ENCODE measurements around the gene AKR1C4.

AKR1C4 gene

DNA sequence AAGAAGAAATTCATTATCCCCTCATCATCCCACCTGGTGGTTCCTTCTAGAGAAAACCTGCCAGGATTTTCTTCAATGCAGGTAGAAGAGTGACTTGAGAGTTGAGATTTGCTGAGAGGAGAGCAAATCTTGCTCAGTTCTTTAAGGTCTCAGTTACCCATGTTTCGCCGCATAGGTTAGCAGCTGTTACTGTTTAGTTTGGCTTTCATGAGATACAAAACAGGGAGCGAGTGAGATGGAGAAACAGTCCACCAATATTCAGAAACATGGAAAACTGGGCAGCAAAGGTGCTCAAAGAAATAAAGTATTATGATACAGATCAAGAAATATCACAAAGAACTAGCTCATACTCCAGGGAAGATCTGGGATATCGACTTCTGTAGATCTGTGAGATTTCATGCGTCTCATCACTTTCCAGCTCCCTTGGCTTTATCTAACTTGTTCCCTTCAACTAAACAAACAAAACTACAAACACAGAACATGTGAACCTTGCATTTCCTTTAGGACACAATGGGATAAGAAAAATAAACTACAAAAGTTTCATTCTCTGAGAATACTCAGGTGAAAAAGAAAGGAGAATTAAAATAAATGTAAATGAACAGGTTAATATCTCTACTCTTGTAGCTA is 63.4 kb downstream of the AKR1C4 start:
- TF ChIP-seq, protein P1, sequence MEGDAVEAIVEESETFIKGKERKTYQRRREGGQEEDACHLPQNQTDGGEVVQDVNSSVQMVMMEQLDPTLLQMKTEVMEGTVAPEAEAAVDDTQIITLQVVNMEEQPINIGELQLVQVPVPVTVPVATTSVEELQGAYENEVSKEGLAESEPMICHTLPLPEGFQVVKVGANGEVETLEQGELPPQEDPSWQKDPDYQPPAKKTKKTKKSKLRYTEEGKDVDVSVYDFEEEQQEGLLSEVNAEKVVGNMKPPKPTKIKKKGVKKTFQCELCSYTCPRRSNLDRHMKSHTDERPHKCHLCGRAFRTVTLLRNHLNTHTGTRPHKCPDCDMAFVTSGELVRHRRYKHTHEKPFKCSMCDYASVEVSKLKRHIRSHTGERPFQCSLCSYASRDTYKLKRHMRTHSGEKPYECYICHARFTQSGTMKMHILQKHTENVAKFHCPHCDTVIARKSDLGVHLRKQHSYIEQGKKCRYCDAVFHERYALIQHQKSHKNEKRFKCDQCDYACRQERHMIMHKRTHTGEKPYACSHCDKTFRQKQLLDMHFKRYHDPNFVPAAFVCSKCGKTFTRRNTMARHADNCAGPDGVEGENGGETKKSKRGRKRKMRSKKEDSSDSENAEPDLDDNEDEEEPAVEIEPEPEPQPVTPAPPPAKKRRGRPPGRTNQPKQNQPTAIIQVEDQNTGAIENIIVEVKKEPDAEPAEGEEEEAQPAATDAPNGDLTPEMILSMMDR (IDR thresholded peaks at IDR 0.05; ENCODE audit: unreplicated experiment in 3 of 3), result no peak
- no peak overlapping the region for H3K27ac Mint-ChIP-seq
- H3K4me1 Mint-ChIP-seq, result no peaks in the 10 kb centered on the region
- no peaks in the 10 kb centered on the region for H3K36me3 Mint-ChIP-seq (ENCODE audit: low read depth)
- H3K9me3 Mint-ChIP-seq, result peaks cover 20% of the 10 kb centered on the region
- H3K27me3 Mint-ChIP-seq (ENCODE audit: low read depth), result peaks cover 7% of the 10 kb centered on the region
- no peak overlapping the region for H3K4me3 Mint-ChIP-seq

DNA sequence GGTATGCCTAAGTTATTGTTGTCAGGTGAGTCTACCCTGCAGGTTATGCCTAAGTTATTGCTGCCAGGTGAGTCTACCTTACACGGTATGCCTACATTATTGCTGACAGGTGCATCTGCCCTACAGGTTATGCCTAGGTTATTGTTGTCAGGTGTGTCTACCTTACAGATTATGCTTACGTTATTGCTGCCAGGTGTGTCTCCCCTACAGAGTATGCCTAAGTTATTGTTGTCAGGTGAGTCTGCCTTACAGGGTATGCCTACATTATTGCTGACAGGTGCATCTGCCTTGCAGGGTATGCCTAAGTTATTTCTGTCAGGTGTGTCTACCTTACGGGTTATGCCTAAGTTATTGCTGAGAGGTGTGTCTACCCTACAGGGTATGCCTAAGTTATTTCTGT is 64.2 kb downstream of the AKR1C4 start:
- Mint-ChIP-seq H3K27ac (no peak overlapping the region), H3K9me3 (peaks cover 26% of the 10 kb centered on the region), H3K36me3 (ENCODE audit: low read depth) (peaks cover 3% of the 10 kb centered on the region), H3K27me3 (ENCODE audit: low read depth) (peaks cover 7% of the 10 kb centered on the region), H3K4me3 (no peak overlapping the region), H3K4me1 (no peaks in the 10 kb centered on the region)
- TF ChIP-seq, protein P1 (IDR thresholded peaks at IDR 0.05; ENCODE audit: unreplicated experiment in 3 of 3), result no peak

DNA sequence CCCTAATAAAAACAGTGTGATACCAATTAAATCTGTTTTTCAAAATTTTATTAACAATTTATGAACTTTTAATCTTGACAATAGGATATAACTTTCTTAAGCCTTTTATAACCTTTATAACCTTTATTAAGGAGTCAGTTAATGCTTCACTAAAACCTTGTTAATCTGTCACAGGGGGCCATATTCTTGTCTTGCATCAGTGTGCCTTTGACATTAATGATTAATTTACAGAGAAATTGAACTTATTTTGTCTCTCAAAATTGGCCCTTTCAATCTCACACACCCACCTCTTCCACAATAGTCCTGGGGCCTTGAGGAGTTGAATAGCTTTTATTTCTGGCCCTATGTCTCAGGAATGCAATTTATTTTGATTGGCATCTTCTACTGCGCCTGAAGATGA is 68.5 kb downstream of the AKR1C4 start:
- no peaks in the 10 kb centered on the region for H3K4me1 Mint-ChIP-seq
- H3K27me3 Mint-ChIP-seq (ENCODE audit: low read depth), result no peaks in the 10 kb centered on the region
- no peak overlapping the region for H3K4me3 Mint-ChIP-seq
- TF ChIP-seq, protein P1 (IDR thresholded peaks at IDR 0.05; ENCODE audit: unreplicated experiment in 3 of 3), result no peak
- peaks cover 36% of the 10 kb centered on the region for H3K9me3 Mint-ChIP-seq
- peaks cover 7% of the 10 kb centered on the region for H3K36me3 Mint-ChIP-seq (ENCODE audit: low read depth)
- H3K27ac Mint-ChIP-seq, result peak overlapping the region in 1 of 3 experiments; percentile 79

DNA sequence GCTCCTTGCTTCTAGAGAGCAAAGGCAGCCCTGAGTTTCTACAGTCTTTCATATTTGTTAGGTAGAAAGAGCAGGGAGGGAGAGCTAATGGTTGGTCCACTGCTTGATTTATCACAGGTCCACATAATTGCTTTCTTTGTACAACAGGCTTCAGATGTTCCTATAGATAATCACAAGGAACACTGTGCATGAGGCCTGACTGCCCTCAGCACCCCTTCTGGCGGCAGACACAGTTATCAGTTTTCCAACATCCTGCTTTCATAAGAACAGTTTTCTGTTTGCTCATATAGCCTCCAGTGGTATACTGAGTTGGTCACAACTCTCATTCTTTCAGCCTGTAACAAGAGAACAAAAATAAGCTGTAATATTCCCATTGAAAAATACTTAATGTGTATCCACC is 69.7 kb downstream of the AKR1C4 start:
- TF ChIP-seq, protein P1 (IDR thresholded peaks at IDR 0.05; ENCODE audit: unreplicated experiment in 3 of 3), result no peak
- Mint-ChIP-seq H3K27ac (no peak overlapping the region), H3K9me3 (peaks cover 33% of the 10 kb centered on the region), H3K4me1 (no peaks in the 10 kb centered on the region), H3K4me3 (no peak overlapping the region), H3K27me3 (ENCODE audit: low read depth) (no peaks in the 10 kb centered on the region), H3K36me3 (ENCODE audit: low read depth) (peaks cover 7% of the 10 kb centered on the region)

DNA sequence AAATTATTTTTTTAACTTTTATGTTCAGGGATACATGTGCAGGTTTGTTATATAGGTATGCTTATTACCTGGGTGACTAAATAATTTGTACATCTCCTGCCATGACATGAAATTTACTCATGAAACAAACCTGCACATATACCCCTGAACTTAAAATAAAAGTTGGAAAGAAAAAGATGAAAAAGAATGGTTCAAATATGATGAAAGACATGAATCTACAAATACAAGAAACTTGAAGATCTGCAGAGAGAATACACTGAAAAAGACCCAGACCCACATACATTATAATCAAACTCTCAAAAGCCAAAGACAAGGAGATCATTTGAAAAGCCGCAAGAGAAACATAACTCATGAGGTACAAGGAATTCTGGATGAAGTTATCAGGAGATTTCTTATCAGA is 70.2 kb downstream of the AKR1C4 start:
- no peak overlapping the region for H3K4me3 Mint-ChIP-seq
- H3K27me3 Mint-ChIP-seq (ENCODE audit: low read depth), result no peaks in the 10 kb centered on the region
- no peaks in the 10 kb centered on the region for H3K4me1 Mint-ChIP-seq
- no peak overlapping the region for H3K27ac Mint-ChIP-seq
- H3K9me3 Mint-ChIP-seq, result peaks cover 30% of the 10 kb centered on the region
- TF ChIP-seq, protein P1 (IDR thresholded peaks at IDR 0.05; ENCODE audit: unreplicated experiment in 3 of 3), result no peak
- peaks cover 7% of the 10 kb centered on the region for H3K36me3 Mint-ChIP-seq (ENCODE audit: low read depth)

DNA sequence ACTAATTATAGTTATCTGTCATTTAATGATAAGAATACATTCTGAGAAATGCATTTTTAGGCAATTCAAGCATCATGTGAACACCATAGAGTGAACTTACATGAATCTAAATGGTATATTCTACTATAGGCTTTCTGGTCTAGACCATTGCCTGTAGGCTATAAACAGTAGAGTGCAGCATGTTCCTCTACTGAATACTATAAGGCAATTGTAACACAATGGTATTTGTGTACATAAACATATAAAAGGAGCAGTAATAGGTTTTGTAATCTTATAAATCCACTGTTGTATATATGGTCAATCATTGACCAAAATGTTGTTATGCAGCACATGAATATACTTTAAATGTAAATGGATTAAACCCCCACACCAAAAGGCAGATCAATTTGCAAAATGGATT is 71.6 kb downstream of the AKR1C4 start:
- no peaks in the 10 kb centered on the region for H3K27me3 Mint-ChIP-seq (ENCODE audit: low read depth)
- H3K36me3 Mint-ChIP-seq (ENCODE audit: low read depth), result peaks cover 7% of the 10 kb centered on the region
- TF ChIP-seq, protein P1 (IDR thresholded peaks at IDR 0.05; ENCODE audit: unreplicated experiment in 3 of 3), result no peak
- no peak overlapping the region for H3K4me3 Mint-ChIP-seq
- no peak overlapping the region for H3K27ac Mint-ChIP-seq
- H3K9me3 Mint-ChIP-seq, result peaks cover 24% of the 10 kb centered on the region
- no peaks in the 10 kb centered on the region for H3K4me1 Mint-ChIP-seq

Measured in nephron (organoid).